ENCODE data around the gene C1QTNF12.
"Not testable (repeated sequence)": the region's sequence is repeated elsewhere in the genome, so short reads cannot be mapped to it uniquely, and the experiment has no call there.

The C1QTNF12 gene

GRCh38 chr1:1197551-1198422, 48.7 kb downstream of the C1QTNF12 start:
- no peak for DNase-seq (ENCODE audit: extremely low read depth, low read depth)
- TF ChIP-seq CTCF (IDR thresholded peaks at IDR 0.05; ENCODE audit: low read depth, low read length, missing control alignments): no peak

GRCh38 chr1:1197188-1197500, 49.4 kb downstream of the C1QTNF12 start:
- no peak overlapping the region for H3K4me3 ChIP-seq (replicated peaks; ENCODE audit: low read depth, low read length)
- no peak for TF ChIP-seq CTCF (IDR thresholded peaks at IDR 0.05; ENCODE audit: low read depth, low read length, missing control alignments)
- no peak for DNase-seq (ENCODE audit: extremely low read depth, low read depth)

More at GRCh38 chr1:1197551-1198422, 48.7 kb downstream of the C1QTNF12 start:
- no peak overlapping the region for H3K4me3 ChIP-seq (replicated peaks; ENCODE audit: low read depth, low read length)

- DNase-seq (ENCODE audit: extremely low read depth, low read depth): no peak
- no peak for TF ChIP-seq CTCF (IDR thresholded peaks at IDR 0.05; ENCODE audit: low read depth, low read length, missing control alignments)
- H3K4me3 ChIP-seq (replicated peaks; ENCODE audit: low read depth, low read length): no peak overlapping the region
These were observed 49.9 kb downstream of the C1QTNF12 start for GRCh38 chr1:1196431-1197187.

GRCh38 chr1:1195726-1196125, 50.8 kb downstream of the C1QTNF12 start:
- DNase-seq (ENCODE audit: extremely low read depth, low read depth): not testable (repeated sequence)

GRCh38 chr1:1194723-1195122, 51.8 kb downstream of the C1QTNF12 start:
- no peak overlapping the region for H3K4me3 ChIP-seq (replicated peaks; ENCODE audit: low read depth, low read length)
- DNase-seq (ENCODE audit: extremely low read depth, low read depth): no peak
- TF ChIP-seq CTCF (IDR thresholded peaks at IDR 0.05; ENCODE audit: low read depth, low read length, missing control alignments): no peak

More at GRCh38 chr1:1195726-1196125, 50.8 kb downstream of the C1QTNF12 start:
- H3K4me3 ChIP-seq (replicated peaks; ENCODE audit: low read depth, low read length): not testable (repeated sequence)
